HG03457 (cell line): ENCODE measurements around the gene ADARB2.

ENCODE experiments used
- ATAC-seq: cut with Tn5 transposase; IDR thresholded peaks from one replicate; pipeline ENCODE4 v1.9.1; 2021; ENCODE audit warnings: moderate number of reproducible peaks; ENCODE audit not compliant: unreplicated experiment

ADARB2 gene

GRCh38 chr10:1508096-1508495 is 229.2 kb downstream of the ADARB2 start:
- no peak for ATAC-seq

- ATAC-seq: no peak
These were observed 229.9 kb downstream of the ADARB2 start for GRCh38 chr10:1507436-1507835.

GRCh38 chr10:1504940-1505339 is 232.4 kb downstream of the ADARB2 start:
- ATAC-seq: no peak

GRCh38 chr10:1504286-1504685 is 233.0 kb downstream of the ADARB2 start:
- no peak for ATAC-seq

GRCh38 chr10:1502451-1502850 is 234.9 kb downstream of the ADARB2 start:
- ATAC-seq: no peak

GRCh38 chr10:1499359-1499957 is 237.9 kb downstream of the ADARB2 start:
- ATAC-seq: no peak

- no peak for ATAC-seq
These were observed 238.5 kb downstream of the ADARB2 start for GRCh38 chr10:1498746-1499358.

GRCh38 chr10:1495915-1496517 is 241.3 kb downstream of the ADARB2 start:
- no peak for ATAC-seq

- ATAC-seq: no peak
These were observed 244.7 kb downstream of the ADARB2 start for GRCh38 chr10:1492641-1493040.

GRCh38 chr10:1491901-1492300 is 245.4 kb downstream of the ADARB2 start:
- ATAC-seq: no peak

GRCh38 chr10:1489801-1490200 is 247.5 kb downstream of the ADARB2 start:
- ATAC-seq: no peak

GRCh38 chr10:1488970-1489548 is 248.3 kb downstream of the ADARB2 start:
- peak; percentile 96 for ATAC-seq

GRCh38 chr10:1486841-1487687 is 250.3 kb downstream of the ADARB2 start:
- ATAC-seq: no peak

GRCh38 chr10:1485357-1485756 is 252.0 kb downstream of the ADARB2 start:
- ATAC-seq: no peak

- no peak for ATAC-seq
These were observed 253.5 kb downstream of the ADARB2 start for GRCh38 chr10:1483826-1484225.

- ATAC-seq: no peak
These were observed 254.1 kb downstream of the ADARB2 start for GRCh38 chr10:1483246-1483645.

- no peak for ATAC-seq
These were observed 259.7 kb downstream of the ADARB2 start for GRCh38 chr10:1477578-1477977.

- no peak for ATAC-seq
These were observed 260.9 kb downstream of the ADARB2 start for GRCh38 chr10:1476455-1476803.

GRCh38 chr10:1475771-1476454 is 261.4 kb downstream of the ADARB2 start:
- ATAC-seq: no peak

GRCh38 chr10:1475098-1475591 is 262.2 kb downstream of the ADARB2 start:
- ATAC-seq: no peak
